ENCODE measurements around the gene ZNF143.

ZNF143 gene

DNA sequence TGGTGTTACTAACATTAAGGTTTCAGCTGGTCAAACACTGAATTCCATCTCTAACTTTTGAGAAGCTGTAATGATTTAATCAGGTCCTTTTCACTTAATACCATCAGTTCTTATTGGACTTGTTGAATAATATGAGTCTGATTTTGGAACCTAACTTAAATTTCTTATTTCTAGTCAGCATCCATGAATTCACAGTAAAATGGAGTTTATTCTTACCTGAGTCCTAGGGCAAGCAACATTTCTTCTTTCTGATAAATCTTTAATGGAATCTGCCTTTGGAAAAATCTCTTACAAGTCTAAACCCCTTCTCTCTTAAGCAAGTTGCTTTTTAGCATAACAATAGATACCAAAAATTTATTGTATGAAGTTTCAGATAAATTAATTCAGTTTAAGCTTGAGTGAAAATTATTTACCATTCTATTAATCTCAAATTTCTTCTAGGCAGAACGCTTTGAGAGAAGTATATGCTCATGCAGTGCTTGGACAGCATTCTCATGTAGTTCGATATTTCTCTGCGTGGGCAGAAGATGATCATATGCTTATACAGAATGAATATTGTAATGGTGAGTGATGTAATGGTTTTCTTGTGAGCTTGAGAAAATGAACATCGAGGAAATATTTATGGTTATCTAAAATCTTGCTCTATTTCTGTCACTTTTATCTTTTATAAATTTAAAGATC is 116.0 kb downstream of the ZNF143 start:
- DNase-seq, result no peak

GRCh38 chr11:9577556-9577955 is 116.7 kb downstream of the ZNF143 start:
- DNase-seq, result no peak

Measured in NCI-H1694 treated with DMSO at 0.1 percent for 48 hours (cell line).